Tibial artery (tissue), 4 donors: ENCODE measurements around the gene LRRC8D.
"Not testable (repeated sequence)": the region's sequence is repeated elsewhere in the genome, so short reads cannot be mapped to it uniquely, and the experiment has no call there.

Experiments
- DNase-seq, 2 donors: peaks; one replicate each; pipeline ENCODE4 v3.0.0-alpha.2; 2019
- H3K27ac ChIP-seq, 2 donors: fragments of 200-600 bp; sonication (generic) in 1 of 2; 1 replicate in 1 of 2; 2 replicates in 1 of 2; pipeline ENCODE4 v1.5.1; 2018 to 2019; ENCODE audit warnings: mild to moderate bottlenecking in 1 of 2
- H3K27me3 ChIP-seq, 2 donors: fragments of 200-600 bp; sonication (generic) in 1 of 2; one replicate each; pipeline versions ENCODE4 v1.5.1 to v1.6.0; 2016 to 2019
- H3K36me3 ChIP-seq, 3 donors: fragments of 200-600 bp; sonication (generic) in 2 of 3; one replicate each; pipeline ENCODE4 v1.5.1; 2016 to 2019; ENCODE audit warnings: mild to moderate bottlenecking in 2 of 3
- H3K4me1 ChIP-seq, 4 donors: fragments of 200-600 bp; sonication (generic) in 2 of 4; 1 replicate in 3 of 4; 2 replicates in 1 of 4; pipeline ENCODE4 v1.5.1; 2016 to 2019
- H3K4me3 ChIP-seq, 2 donors: fragments of 200-600 bp; sonication (generic) in 1 of 2; 1 replicate in 1 of 2; 2 replicates in 1 of 2; pipeline ENCODE4 v1.5.1; 2018 to 2019; ENCODE audit warnings: mild to moderate bottlenecking in 2 of 2
- H3K9me3 ChIP-seq, 3 donors: fragments of 200-600 bp; sonication (generic) in 1 of 3; one replicate each; pipeline ENCODE4 v1.5.1; 2016 to 2019
- intact Hi-C: fragments of 100-400 bp; cut with DNase I; formaldehyde crosslinking; loops from one replicate; pipeline ENCODE4 v1.15.0; 2023; ENCODE audit warnings: low total_unique reads
- TF ChIP-seq, protein P1 (sequence below), 2 experiments: fragments of 200-600 bp in 1 of 2; fragments of 450-650 bp in 1 of 2; IDR thresholded peaks; one replicate each; pipeline ENCODE4 v1.5.1; 2017 to 2019; ENCODE audit warnings: antibody characterized with exemption in 2 of 2, mild to moderate bottlenecking in 1 of 2, moderate library complexity in 1 of 2

The LRRC8D gene

DNA sequence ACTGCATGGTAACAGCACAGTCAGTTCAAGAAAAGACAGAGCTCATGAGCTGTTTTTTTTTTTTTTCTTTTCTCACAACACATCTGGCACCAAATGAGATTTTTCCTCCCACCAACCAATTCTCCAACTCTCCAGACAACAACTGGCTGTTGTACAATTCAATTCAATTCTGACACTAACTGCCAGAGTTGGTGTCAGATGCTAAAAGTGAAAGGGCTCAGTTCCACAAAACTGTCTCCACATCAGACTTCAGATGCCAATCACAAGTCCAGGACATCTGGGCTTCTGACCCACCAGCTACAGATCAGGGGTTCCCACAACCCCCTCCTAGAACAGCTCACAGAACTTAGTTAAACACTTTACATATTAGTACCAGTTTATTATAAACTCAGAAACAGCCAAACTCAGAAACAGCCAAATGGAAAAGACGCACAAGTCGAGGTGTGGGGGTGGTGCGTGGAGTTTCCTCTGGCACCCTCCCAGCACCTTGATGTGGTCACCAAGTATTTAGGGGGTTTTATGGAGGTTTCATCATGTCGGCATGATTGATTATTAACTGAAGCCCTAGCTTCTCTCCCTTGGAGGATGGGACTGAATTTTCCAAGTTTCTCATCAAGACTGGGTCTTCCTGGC is 39.2 kb upstream of the LRRC8D start:
- intact Hi-C loops, result no loop called here
- H3K4me1 ChIP-seq, result no peaks in the 10 kb centered on the region
- no peaks in the 10 kb centered on the region for H3K36me3 ChIP-seq
- TF ChIP-seq, protein P1, sequence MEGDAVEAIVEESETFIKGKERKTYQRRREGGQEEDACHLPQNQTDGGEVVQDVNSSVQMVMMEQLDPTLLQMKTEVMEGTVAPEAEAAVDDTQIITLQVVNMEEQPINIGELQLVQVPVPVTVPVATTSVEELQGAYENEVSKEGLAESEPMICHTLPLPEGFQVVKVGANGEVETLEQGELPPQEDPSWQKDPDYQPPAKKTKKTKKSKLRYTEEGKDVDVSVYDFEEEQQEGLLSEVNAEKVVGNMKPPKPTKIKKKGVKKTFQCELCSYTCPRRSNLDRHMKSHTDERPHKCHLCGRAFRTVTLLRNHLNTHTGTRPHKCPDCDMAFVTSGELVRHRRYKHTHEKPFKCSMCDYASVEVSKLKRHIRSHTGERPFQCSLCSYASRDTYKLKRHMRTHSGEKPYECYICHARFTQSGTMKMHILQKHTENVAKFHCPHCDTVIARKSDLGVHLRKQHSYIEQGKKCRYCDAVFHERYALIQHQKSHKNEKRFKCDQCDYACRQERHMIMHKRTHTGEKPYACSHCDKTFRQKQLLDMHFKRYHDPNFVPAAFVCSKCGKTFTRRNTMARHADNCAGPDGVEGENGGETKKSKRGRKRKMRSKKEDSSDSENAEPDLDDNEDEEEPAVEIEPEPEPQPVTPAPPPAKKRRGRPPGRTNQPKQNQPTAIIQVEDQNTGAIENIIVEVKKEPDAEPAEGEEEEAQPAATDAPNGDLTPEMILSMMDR (IDR thresholded peaks at IDR 0.05), result no peak
- H3K4me3 ChIP-seq, result no peak overlapping the region
- H3K9me3 ChIP-seq, result no peaks in the 10 kb centered on the region
- DNase-seq, result no peak
- H3K27ac ChIP-seq, result no peak overlapping the region
- H3K27me3 ChIP-seq, result no peaks in the 10 kb centered on the region

DNA sequence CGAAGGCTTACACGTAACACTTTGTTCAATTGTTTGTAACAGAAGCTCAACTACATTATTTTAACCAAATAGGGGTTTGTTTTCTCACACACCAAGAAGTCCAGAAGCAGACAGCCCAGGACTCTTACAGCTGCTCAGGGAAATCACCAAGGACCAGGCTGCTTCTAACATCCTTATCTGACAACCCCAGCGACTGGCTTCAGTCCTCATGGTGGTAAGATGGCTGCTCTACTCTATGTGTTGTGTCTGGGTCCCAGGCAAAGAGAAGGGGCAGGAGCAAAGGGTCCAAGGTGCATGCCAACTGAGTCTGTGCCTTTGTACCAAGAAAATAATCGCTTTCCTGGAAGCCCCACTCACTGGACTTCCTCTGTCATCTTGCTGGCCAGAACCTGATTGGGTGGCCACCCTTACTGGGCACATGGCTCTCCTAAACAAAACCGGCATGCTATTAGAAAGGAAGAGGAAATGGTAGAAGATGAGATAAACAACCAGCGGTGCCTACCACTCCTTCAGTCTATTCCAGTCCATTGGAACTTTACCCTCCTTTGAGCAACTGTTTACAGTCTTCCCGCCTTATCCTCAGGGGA is 34.1 kb upstream of the LRRC8D start:
- Histone ChIP-seq H3K36me3 (no peaks in the 10 kb centered on the region), H3K27me3 (no peaks in the 10 kb centered on the region), H3K4me3 (no peak overlapping the region), H3K9me3 (no peaks in the 10 kb centered on the region), H3K27ac (no peak overlapping the region), H3K4me1 (no peaks in the 10 kb centered on the region)
- TF ChIP-seq, protein P1 (IDR thresholded peaks at IDR 0.05), result no peak
- intact Hi-C loops, result no loop called here
- no peak for DNase-seq

DNA sequence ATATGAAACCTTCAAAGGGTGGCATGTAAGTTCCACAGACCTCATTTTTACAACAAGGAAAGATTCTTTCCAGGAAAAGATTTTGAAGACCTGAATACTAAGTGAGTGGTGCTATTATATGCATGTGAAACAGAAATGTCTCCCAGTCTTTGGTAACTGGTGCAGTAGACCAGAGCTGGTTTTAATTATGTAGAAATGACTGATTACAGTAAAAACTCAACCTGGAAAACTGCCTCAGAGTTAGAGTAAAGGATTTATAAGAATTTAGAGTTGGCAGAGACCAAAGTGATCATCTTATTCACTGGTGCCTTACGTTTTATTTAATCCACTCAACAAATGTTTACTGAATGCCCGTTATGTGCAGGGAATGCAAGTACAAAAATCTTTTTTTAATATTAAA is 30.2 kb upstream of the LRRC8D start:
- H3K27ac ChIP-seq, result no peak overlapping the region
- H3K36me3 ChIP-seq, result no peaks in the 10 kb centered on the region
- intact Hi-C loops, result no loop called here
- TF ChIP-seq, protein P1 (IDR thresholded peaks at IDR 0.05), result no peak
- no peaks in the 10 kb centered on the region for H3K4me1 ChIP-seq
- no peak overlapping the region for H3K4me3 ChIP-seq
- H3K27me3 ChIP-seq, result no peaks in the 10 kb centered on the region
- no peaks in the 10 kb centered on the region for H3K9me3 ChIP-seq
- DNase-seq, result no peak

DNA sequence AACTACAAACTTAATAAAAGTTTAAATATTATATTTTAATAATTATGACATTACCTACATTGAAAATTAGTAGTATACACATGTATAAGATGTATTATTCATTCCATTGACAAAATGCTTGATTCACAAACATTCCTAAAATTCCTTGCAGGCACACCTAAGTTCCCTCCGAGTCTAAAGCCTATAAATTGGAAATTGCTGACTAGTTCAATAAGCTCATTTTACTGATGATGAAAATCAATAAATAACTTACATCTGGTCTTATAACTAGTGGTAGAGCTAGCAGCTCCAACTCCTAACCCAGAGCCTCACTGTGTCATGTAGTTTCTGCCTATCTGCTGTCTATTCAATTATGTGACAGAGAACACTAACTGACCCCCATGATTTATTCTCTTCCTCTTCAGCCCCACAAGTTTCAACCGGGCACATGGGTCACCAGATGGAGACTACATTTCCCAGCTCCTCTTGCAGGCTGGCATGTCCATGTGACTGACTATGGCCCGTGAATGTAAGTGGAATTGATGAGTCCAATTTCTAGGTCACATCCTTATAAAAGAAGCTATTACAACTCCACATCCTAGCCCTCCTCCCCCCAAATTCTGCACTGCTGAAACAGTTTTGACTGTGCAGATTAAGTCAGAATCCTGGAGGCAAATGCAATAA is 29.6 kb upstream of the LRRC8D start:
- Histone ChIP-seq H3K9me3 (no peaks in the 10 kb centered on the region), H3K4me1 (no peaks in the 10 kb centered on the region), H3K36me3 (no peaks in the 10 kb centered on the region), H3K27ac (no peak overlapping the region), H3K27me3 (no peaks in the 10 kb centered on the region), H3K4me3 (no peak overlapping the region)
- TF ChIP-seq, protein P1 (IDR thresholded peaks at IDR 0.05), result no peak
- DNase-seq, result no peak
- intact Hi-C loops, result no loop called here

DNA sequence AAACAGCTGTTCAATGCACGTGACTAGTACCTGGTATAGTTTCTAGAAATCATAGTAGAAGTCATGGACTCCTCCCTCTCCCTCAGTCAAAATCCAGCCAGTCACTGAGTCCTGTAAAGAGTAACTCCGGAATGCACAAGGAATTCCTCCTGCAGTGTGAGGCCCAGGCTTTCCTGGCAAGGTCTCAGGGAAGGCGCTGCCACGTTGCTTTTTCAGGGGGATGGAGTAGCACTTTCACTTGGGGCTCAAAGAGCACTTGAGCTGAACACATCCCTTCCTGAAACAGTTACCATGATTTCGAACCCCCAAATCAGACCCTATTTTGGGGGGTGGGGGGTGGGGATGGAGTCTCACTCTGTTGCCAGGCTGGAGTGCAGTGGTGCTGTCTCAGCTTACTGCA is 26.4 kb upstream of the LRRC8D start:
- Histone ChIP-seq H3K9me3 (no peaks in the 10 kb centered on the region), H3K4me3 (no peak overlapping the region), H3K27me3 (no peaks in the 10 kb centered on the region), H3K36me3 (no peaks in the 10 kb centered on the region), H3K27ac (no peak overlapping the region), H3K4me1 (no peaks in the 10 kb centered on the region)
- intact Hi-C loops, result no loop called here
- DNase-seq, result no peak
- TF ChIP-seq, protein P1 (IDR thresholded peaks at IDR 0.05), result no peak

DNA sequence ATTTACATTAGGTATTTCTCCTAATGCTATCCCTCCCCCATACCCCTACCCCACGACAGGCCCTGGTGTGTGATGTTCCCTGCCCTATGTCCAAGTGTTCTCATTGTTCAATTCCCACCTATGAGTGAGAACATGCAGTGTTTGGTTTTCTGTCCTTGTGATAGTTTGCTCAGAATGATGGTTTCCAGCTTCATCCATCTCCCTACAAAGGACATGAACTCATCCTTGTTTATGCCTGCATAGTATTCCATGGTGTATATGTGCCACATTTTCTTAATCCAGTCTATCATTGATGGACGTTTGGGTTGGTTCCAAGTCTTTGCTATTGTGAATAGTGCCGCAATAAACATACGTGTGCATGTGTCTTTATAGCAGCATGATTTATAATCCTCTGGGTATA is 25.3 kb upstream of the LRRC8D start:
- H3K4me3 ChIP-seq, H3K9me3 ChIP-seq, H3K27ac ChIP-seq, H3K4me1 ChIP-seq, DNase-seq, intact Hi-C loops, H3K36me3 ChIP-seq, H3K27me3 ChIP-seq: not testable (repeated sequence)

DNA sequence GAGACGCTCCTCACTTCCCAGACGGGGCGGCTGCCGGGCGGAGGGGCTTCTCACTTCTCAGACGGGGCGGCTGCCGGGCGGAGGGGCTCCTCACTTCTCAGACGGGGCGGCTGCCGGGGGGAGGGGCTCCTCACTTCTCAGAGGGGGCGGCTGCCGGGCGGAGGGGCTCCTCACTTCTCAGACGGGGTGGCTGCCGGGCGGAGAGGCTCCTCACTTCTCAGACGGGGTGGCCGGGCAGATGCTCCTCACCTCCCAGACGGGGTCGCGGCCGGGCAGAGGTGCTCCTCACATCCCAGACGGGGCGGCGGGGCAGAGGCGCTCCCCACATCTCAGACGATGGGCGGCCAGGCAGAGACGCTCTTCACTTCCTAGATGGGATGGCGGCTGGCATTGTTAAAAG is 23.0 kb upstream of the LRRC8D start:
- H3K27ac ChIP-seq, H3K4me3 ChIP-seq, H3K9me3 ChIP-seq, H3K36me3 ChIP-seq, DNase-seq, H3K27me3 ChIP-seq, intact Hi-C loops, H3K4me1 ChIP-seq: not testable (repeated sequence)
